Islet precursor cell (in vitro differentiated cells): ENCODE data around the gene PCDHGA3.
"Not testable (repeated sequence)": the region's sequence is repeated elsewhere in the genome, so short reads cannot be mapped to it uniquely, and the experiment has no call there.

ENCODE experiments used
- DNase-seq: peaks from one replicate; pipeline ENCODE4 v3.0.0-alpha.2; 2018

PCDHGA3 gene

DNA sequence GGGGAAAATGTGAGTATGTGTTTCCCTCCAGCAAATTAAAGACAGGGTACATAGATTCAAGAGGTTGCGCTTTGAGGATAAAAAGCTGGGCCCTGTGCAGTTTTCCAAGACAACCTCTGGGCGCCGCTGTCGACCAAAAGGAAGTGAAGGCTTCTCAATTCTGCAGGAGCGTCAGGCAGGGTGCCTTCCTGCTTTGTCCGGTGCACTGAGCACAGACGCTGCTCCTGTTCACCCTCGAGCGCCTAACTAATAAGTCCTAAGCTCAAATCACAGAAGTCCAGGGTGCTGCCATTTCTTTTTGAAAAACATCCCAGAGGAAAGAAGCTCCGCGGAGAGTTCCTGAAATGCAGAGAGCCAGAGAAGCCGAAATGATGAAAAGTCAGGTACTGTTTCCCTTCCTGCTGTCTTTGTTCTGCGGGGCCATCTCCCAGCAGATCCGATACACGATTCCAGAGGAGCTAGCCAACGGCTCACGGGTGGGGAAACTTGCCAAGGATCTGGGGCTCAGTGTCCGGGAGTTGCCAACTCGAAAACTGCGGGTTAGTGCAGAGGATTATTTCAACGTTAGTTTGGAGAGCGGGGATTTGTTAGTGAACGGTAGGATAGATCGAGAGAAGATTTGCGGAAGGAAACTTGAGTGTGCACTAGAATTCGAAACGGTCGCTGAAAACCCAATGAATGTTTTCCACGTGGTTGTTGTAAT, 6.4 kb downstream of the PCDHGA3 start, which contains the start of gene PCDHGB1:
Gene PCDHGB1 (plus strand): TSS at position 183 of the 703 bp plus-strand sequence. CDS start 162 bp downstream, at position 345.
- DNase-seq = peak; percentile 73

GRCh38 chr5:141351591-141351990, 8.0 kb downstream of the PCDHGA3 start:
- no peak for DNase-seq

DNA sequence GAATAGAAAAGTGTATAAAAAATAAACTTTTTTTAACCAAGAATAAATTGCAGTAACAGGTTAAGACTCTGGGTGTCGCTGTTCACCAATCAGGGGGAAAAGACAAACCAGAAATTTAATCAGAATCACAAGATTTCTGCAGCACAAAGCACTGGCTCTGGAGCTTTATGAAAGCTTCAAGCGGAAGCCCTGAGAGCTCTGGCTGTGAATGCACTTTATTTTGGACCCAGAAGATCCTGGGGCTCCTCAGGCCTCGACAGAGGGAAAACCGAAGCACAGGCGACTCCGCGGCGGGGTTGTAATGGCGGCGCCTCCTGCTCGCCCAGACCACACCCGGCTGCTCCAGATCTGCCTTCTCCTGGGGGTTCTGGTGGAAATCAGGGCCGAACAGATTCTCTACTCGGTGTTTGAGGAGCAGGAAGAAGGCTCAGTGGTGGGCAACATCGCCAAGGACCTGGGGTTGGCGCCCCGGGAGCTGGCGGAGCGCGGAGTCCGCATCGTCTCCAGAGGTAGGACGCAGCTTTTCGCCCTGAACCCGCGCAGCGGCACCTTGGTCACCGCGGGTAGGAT, 11.4 kb downstream of the PCDHGA3 start, which contains the start of gene PCDHGA4:
Gene PCDHGA4 (plus strand): TSS at position 122 of the 570 bp plus-strand sequence. CDS start 87 bp downstream, at position 209.
- no peak for DNase-seq

DNA sequence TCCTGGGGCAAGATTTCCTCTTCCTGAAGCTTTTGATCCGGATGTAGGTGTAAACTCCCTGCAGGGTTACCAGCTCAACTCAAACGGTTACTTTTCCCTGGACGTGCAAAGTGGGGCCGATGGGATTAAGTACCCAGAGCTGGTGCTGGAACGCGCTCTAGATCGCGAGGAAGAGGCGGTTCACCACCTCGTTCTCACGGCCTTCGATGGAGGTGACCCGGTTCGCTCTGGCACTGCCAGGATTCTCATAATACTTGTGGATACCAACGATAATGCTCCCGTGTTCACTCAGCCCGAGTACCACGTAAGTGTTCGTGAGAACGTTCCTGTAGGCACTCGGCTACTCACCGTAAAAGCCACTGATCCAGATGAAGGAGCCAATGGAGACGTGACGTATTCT, 12.0 kb downstream of the PCDHGA3 start:
- DNase-seq = no peak

DNA sequence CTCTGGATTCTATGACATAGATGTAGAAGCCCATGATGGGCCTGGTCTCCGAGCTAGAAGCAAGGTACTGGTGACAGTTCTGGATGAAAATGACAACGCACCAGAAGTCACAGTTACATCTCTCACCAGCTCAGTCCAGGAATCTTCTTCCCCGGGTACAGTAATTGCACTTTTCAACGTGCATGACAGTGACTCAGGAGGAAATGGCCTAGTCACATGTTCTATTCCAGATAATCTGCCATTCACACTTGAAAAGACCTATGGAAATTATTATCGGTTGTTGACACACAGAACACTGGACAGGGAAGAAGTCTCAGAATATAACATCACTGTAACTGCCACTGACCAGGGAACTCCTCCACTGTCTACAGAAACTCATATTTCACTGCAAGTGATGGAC, 12.5 kb downstream of the PCDHGA3 start:
- no peak for DNase-seq

DNA sequence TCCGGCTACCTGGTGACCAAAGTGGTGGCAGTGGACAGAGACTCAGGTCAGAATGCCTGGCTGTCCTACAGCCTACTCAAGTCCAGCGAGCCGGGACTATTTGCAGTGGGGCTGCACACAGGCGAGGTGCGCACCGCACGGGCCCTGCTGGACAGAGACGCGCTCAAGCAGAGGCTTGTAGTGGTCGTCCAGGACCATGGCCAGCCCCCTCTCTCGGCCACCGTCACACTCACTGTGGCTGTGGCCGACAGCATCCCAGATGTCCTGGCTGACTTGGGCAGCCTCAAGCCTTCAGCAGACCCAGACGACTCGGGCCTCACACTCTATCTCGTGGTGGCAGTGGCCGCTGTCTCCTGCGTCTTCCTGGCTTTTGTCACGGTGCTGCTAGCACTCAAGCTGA, 13.3 kb downstream of the PCDHGA3 start:
- no peak for DNase-seq

DNA sequence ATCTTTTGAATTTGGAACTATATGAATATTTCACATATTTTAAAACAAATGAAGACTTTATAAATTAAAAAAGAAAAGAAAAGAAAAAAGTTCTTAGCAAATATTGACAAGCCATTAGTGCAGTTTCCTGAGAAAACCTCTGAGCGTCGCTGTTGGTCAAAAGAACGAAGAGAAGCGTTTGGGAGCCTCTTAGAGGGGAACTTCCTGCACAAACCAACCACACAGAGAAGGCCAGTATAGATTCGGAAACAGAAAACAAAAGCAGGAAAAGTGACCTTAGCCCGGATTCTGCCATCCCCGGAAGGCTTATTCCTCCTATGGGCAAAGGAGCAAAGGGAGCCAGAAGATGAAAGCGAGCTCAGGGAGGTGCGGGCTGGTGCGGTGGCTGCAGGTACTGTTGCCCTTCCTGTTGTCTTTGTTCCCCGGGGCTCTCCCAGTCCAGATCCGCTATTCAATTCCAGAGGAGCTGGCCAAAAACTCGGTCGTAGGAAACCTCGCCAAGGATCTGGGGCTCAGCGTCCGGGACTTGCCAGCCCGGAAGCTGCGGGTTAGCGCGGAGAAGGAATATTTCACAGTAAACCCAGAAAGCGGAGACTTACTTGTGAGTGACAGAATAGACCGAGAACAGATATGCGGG, 16.3 kb downstream of the PCDHGA3 start, which contains the start of gene PCDHGB2:
Gene PCDHGB2 (plus strand): TSS at position 205 of the 637 bp plus-strand sequence. CDS start 142 bp downstream, at position 347.
- DNase-seq = no peak

DNA sequence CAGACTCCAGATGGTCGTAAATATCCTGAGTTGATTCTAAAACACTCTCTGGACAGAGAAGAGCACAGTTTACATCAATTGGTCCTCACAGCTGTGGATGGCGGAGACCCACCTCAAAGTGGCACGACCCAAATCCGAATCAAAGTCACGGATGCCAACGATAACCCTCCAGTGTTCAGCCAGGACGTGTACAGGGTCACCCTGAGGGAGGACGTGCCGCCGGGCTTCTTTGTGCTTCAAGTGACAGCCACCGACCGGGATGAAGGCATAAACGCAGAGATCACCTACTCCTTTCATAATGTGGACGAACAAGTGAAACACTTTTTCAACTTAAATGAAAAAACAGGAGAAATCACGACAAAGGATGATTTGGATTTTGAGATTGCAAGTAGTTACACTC, 17.1 kb downstream of the PCDHGA3 start:
- DNase-seq = no peak

DNA sequence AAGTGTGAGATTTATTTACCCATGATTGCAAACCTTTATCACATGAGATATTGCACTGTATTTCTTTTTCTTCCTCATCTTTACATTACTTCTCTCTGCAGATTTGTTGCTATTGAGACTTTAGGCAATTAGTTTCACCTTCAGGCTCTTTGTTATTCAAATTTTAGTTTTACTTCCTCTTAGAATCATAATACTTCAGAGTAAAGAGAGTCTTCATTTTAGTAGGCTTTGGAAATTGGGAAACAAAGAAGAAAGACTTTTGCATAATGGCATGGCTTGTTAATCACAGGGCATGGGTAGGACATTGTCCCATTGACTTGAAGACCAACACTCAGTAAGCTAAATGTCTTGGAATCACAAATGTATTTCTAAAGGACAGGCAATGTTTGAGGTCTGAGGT, 19.1 kb downstream of the PCDHGA3 start:
- DNase-seq = no peak

DNA sequence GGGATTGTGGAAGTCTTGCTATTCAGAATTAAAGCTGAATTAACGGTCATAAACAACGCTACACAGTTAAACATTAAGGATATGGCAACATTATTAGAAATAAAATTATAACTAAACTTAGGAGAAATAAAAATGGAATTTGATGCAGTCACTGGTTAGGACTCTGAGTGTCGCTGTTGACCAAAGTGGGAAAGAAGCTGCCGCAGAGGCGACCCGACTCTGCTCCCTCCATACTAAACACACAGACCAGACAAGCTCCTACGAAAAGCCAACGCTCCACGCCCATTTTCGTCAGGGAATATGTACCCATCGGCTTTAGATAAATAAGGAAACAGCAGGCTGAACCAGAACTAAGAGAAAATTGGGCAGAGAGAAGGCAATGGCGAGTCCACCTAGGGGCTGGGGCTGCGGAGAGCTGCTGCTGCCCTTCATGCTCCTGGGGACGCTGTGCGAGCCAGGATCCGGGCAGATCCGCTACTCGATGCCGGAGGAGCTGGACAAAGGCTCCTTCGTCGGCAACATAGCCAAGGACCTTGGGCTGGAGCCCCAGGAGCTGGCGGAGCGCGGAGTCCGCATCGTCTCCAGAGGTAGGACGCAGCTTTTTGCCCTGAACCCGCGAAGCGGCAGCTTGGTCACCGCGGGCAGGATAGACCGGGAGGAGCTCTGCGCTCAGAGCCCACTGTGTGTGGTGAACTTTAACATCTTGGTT, 20.5 kb downstream of the PCDHGA3 start, which contains the start of gene PCDHGA5:
Gene PCDHGA5 (plus strand): TSS at position 211 of the 709 bp plus-strand sequence. CDS start 169 bp downstream, at position 380.
- no peak for DNase-seq

DNA sequence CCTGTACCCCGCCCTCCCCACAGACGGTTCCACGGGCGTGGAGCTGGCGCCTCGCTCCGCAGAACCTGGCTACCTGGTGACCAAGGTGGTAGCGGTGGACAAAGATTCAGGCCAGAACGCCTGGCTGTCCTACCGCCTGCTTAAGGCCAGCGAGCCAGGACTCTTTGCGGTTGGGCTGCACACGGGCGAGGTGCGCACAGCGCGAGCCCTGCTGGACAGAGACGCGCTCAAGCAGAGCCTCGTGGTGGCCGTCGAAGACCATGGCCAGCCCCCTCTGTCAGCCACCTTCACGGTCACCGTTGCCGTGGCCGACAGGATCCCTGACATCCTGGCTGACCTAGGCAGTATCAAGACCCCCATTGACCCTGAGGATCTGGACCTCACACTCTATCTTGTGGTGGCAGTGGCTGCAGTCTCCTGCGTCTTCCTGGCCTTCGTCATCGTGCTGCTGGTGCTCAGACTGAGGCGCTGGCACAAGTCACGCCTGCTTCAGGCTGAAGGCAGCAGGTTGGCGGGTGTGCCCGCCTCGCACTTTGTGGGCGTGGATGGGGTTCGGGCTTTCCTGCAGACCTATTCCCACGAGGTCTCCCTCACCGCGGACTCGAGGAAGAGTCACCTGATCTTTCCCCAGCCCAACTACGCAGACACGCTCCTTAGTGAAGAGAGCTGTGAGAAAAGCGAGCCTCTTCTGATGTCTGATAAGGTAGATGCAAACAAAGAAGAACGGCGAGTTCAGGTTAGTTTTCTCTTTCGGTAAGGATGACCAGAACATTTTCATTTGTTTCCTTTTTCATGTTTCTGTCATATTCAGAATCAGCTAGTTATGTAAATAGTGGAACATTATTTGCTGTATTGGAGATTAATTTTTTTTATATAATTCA, 22.6 kb downstream of the PCDHGA3 start:
- no peak for DNase-seq

- DNase-seq = no peak
Observed at GRCh38 chr5:141369994-141370848, 26.6 kb downstream of the PCDHGA3 start, which contains the start of gene PCDHGB3. Gene PCDHGB3 (plus strand): TSS chr5:141370242. CDS start chr5:141370395, 153 bp downstream.

DNA sequence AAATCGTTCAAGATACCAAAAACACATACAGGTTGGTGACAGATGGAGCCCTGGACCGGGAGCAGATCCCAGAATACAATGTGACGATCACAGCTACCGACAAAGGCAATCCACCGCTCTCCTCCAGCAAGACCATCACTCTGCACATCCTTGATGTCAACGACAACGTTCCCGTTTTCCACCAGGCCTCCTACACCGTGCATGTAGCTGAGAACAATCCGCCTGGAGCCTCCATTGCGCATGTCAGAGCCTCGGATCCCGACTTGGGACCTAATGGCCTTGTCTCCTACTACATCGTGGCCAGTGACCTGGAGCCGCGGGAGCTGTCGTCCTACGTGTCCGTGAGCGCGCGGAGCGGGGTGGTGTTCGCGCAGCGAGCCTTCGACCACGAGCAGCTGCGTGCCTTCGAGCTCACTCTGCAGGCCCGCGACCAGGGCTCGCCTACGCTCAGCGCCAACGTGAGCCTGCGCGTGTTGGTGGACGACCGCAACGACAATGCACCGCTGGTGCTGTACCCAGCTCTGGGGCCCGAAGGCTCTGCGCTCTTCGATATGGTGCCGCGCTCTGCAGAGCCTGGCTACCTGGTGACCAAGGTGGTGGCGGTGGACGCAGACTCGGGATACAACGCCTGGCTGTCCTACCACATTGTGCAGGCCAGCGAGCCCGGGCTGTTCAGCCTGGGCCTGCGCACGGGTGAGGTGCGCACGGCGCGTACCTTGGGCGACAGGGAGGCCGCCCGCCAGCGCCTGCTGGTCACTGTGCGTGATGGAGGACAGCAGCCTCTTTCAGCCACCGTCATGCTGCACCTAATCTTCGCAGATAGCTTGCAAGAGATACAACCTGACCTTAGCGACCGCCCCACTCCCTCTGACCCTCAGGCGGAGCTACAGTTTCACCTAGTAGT, 28.2 kb downstream of the PCDHGA3 start:
- DNase-seq = no peak

GRCh38 chr5:141373673-141374317, 30.2 kb downstream of the PCDHGA3 start, which contains the start of gene PCDHGA6:
Gene PCDHGA6 (plus strand): TSS chr5:141373891. CDS start chr5:141374084, 193 bp downstream.
- DNase-seq = no peak

GRCh38 chr5:141374627-141375026, 31.0 kb downstream of the PCDHGA3 start:
- no peak for DNase-seq

GRCh38 chr5:141375444-141376155, 32.0 kb downstream of the PCDHGA3 start:
- not testable (repeated sequence) for DNase-seq

DNA sequence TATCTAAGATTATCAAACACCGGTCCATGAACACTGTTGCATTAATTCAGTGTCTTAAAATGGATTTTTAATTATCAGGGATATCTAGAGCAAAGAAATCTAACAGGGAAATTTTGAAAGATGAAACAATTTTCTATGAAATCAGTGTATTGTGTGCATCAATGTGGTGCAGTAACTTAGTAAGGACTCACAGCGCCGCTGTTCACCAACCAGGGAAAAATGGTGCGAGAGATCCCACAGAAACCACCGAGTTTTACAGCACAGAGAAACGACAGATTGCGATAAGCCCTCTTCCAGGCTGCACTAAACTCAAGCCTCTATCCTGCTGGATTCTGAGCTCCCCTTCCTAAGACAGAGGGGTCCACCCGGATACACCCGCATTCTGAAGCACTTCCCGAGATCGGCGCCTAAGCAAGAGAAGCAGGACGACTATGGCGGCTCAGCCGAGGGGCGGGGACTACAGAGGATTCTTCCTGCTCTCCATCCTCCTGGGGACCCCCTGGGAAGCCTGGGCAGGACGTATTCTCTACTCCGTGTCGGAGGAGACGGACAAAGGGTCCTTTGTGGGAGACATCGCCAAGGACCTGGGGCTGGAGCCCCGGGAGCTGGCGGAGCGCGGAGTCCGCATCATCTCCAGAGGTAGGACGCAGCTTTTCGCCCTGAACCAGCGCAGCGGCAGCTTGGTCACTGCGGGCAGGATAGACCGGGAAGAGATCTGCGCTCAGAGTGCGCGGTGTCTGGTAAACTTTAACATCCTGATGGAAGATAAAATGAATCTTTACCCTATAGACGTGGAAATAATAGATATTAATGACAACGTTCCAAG, 39.1 kb downstream of the PCDHGA3 start, which contains the start of gene PCDHGA7:
Gene PCDHGA7 (plus strand): TSS at position 274 of the 826 bp plus-strand sequence. CDS start 158 bp downstream, at position 432.
- no peak for DNase-seq
